Measurements from ENCODE around the gene AKNAD1.

AKNAD1 gene

DNA sequence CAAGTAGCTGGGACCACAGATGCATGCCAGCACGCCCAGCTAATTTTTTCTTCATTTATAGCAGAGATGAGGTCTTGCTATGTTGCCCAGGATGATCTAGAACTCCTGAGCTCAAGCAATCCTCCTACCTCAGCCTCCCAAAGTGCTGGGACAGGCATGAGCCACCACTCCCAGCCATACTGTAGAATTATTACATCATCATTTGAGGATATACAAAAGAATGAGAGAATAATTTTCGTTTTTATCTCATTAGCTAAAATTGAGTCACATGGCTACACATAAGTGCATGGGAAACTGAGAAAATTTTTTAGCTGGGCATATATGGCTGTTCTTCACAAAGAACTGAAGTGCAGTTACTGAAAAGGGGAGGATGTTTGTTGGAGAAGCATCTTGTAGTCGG is 89.2 kb downstream of the AKNAD1 start:
- Histone ChIP-seq H3K9me3 (ENCODE audit: control insufficient read depth in 1 of 2, low read length in 2 of 2) (no peaks in the 10 kb centered on the region), H3K27me3 (ENCODE audit: low read depth, low read length) (no peaks in the 10 kb centered on the region), H3K4me1 (ENCODE audit: control insufficient read depth in 1 of 2, insufficient read depth in 2 of 2, low read length in 2 of 2) (no peaks in the 10 kb centered on the region), H3K27ac (ENCODE audit: low read length) (no peak overlapping the region), H3K36me3 (ENCODE audit: control insufficient read depth in 1 of 2, insufficient read depth in 2 of 2, low read length in 2 of 2) (peaks cover 19 to 24% of the 10 kb centered on the region in 2 donors), H3K4me3 (ENCODE audit: low read depth in 1 of 2, low read length in 2 of 2) (no peak overlapping the region)

DNA sequence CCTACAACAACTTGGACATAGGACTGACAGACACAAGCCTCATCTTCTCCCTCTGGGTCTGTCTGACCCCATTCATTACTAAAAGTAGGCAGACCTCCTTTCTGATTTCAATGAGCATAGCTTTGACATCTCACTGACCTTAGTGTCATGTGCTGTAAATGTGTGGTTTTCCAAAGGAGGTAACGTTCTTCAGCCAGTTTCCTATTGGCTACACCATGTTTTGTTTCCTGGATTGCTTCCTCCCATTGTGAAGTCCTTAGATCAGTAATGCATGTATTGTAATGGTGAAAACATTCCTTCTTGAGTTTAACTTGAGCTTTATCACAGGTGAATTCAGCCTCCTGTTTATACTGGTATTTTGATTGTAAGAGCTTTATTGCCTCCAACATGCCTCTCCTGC is 89.8 kb downstream of the AKNAD1 start:
- Histone ChIP-seq H3K4me3 (ENCODE audit: low read depth in 1 of 2, low read length in 2 of 2) (no peak overlapping the region), H3K9me3 (ENCODE audit: control insufficient read depth in 1 of 2, low read length in 2 of 2) (no peaks in the 10 kb centered on the region), H3K4me1 (ENCODE audit: control insufficient read depth in 1 of 2, insufficient read depth in 2 of 2, low read length in 2 of 2) (no peaks in the 10 kb centered on the region), H3K36me3 (ENCODE audit: control insufficient read depth in 1 of 2, insufficient read depth in 2 of 2, low read length in 2 of 2) (peaks cover 19 to 25% of the 10 kb centered on the region in 2 donors), H3K27ac (ENCODE audit: low read length) (no peak overlapping the region), H3K27me3 (ENCODE audit: low read depth, low read length) (no peaks in the 10 kb centered on the region)

Measured in muscle layer of duodenum (tissue), 2 donors.